ENCODE data around the gene ARFGAP1.

- TF ChIP-seq, protein P1, sequence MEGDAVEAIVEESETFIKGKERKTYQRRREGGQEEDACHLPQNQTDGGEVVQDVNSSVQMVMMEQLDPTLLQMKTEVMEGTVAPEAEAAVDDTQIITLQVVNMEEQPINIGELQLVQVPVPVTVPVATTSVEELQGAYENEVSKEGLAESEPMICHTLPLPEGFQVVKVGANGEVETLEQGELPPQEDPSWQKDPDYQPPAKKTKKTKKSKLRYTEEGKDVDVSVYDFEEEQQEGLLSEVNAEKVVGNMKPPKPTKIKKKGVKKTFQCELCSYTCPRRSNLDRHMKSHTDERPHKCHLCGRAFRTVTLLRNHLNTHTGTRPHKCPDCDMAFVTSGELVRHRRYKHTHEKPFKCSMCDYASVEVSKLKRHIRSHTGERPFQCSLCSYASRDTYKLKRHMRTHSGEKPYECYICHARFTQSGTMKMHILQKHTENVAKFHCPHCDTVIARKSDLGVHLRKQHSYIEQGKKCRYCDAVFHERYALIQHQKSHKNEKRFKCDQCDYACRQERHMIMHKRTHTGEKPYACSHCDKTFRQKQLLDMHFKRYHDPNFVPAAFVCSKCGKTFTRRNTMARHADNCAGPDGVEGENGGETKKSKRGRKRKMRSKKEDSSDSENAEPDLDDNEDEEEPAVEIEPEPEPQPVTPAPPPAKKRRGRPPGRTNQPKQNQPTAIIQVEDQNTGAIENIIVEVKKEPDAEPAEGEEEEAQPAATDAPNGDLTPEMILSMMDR (IDR thresholded peaks at IDR 0.05), result no peak
- no peak for TF ChIP-seq POLR2A (IDR thresholded peaks at IDR 0.05)
Measured at GRCh38 chr20:63268256-63268655, 4.4 kb upstream of the ARFGAP1 start.

All from uterus (tissue), 2 donors.